Ovary (tissue), 9 donors: Measurements from ENCODE around the gene RPTOR. TPM values are rescaled to one million over a fixed set of nuclear protein-coding genes. Genes with fewer than 3 reads are reported as not detected.

Experiments
- DNase-seq, 5 donors: peaks; one replicate each; pipeline ENCODE4 v3.0.0-alpha.2; 2019 to 2020
- H3K27ac ChIP-seq, 2 donors: fragments of 200-600 bp; one replicate each; pipeline versions ENCODE4 v1.5.1 to v1.8.0; 2019 to 2022
- H3K27me3 ChIP-seq: fragments of 200-600 bp; one replicate; pipeline ENCODE4 v1.8.0; 2022
- H3K36me3 ChIP-seq: fragments of 200-600 bp; sonication (generic); one replicate; pipeline ENCODE4 v1.5.1; 2019
- H3K4me1 ChIP-seq: one replicate; pipeline ENCODE4 v1.8.1; 2013; ENCODE audit warnings: mild to moderate bottlenecking, moderate library complexity; ENCODE audit not compliant: insufficient read depth
- H3K4me3 ChIP-seq: fragments of 200-600 bp; sonication (generic); one replicate; pipeline ENCODE4 v1.5.1; 2017
- H3K9me3 ChIP-seq, 2 donors: fragments of 200-600 bp in 1 of 2; sonication (generic) in 1 of 2; one replicate each; pipeline versions ENCODE4 v1.5.1 to v1.8.1; 2013 to 2019; ENCODE audit warnings: mild to moderate bottlenecking in 1 of 2, moderate library complexity in 1 of 2
- EP300 ChIP-seq: sonication (generic); formaldehyde crosslinking; IDR thresholded peaks from one replicate; pipeline ENCODE4 v1.6.1; 2017; ENCODE audit warnings: antibody characterized with exemption
- POLR2A ChIP-seq: fragments of 450-650 bp; IDR thresholded peaks from one replicate; pipeline ENCODE4 v1.6.1; 2017; ENCODE audit warnings: antibody characterized with exemption, mild to moderate bottlenecking, moderate library complexity
- WGBS, 3 donors: extraction: QIAGEN DNeasy Blood & Tissue Kit in 1 of 3; methylation state at CpG; one replicate each; pipeline versions ENCODE4 v1.1.5 to v1.1.7; 2013 to 2017; 5-methylcytosine and 5-hydroxymethylcytosine counted together
- intact Hi-C, 4 donors: fragments of 100-400 bp; cut with DNase I; formaldehyde crosslinking; loops; one replicate each; pipeline versions ENCODE4 v1.11.0 to v1.15.1; 2022 to 2023
- polyA plus RNA-seq, 2 donors: library from polyadenylated mRNA; stranded (reverse); fragments of 200-250 nt in 1 of 2; fragments of 350-450 nt in 1 of 2; fragmentation: Illumina TruSeq in 1 of 2; extraction: RNeasy Lipid Tissue Mini Kit (QIAGEN cat#74804) in 1 of 2; gene quantifications; one replicate each; pipeline ENCODE4 v1.2.3, GENCODE V29; 2013 to 2014
- total RNA-seq, 7 donors: library from RNA; depleted of rRNA in 2 of 7; stranded (reverse); fragments of >200 nt in 2 of 7; fragmentation: NEBNext Ultra II Directional in 3 of 7; extraction: Animal tissue kit (Norgen Biotek cat#: 25700) in 3 of 7; gene quantifications; one replicate each; pipeline versions ENCODE4 v1.1.0 to v1.2.4, GENCODE V29; 2016 to 2023
- TF ChIP-seq, protein P1 (sequence below), 3 donors: fragments of 450-650 bp in 2 of 3; fragments of 200-600 bp in 1 of 3; IDR thresholded peaks; one replicate each; pipeline versions ENCODE4 v1.5.1 to v1.8.0; 2016 to 2022; ENCODE audit warnings: antibody characterized with exemption in 3 of 3, mild to moderate bottlenecking in 1 of 3
- donor health status: DM: no; HTN: no; CAD: no; lungs with moderate emphysema.
- donor health status: DM: no; HTN: no; CAD: no.
- donor health status: Bipolar disorder and iron deficiency.
- donor health status: DM: yes; HTN: yes; CAD: no.
- donor health status: DM: no; HTN: no; CAD: no.
- donor health status: DM: yes; HTN: yes; CAD: no.

Gene RPTOR
- total and polyA plus RNA-seq, 9 donors: 11.1 to 41.9 (median 27.9) TPM

DNA sequence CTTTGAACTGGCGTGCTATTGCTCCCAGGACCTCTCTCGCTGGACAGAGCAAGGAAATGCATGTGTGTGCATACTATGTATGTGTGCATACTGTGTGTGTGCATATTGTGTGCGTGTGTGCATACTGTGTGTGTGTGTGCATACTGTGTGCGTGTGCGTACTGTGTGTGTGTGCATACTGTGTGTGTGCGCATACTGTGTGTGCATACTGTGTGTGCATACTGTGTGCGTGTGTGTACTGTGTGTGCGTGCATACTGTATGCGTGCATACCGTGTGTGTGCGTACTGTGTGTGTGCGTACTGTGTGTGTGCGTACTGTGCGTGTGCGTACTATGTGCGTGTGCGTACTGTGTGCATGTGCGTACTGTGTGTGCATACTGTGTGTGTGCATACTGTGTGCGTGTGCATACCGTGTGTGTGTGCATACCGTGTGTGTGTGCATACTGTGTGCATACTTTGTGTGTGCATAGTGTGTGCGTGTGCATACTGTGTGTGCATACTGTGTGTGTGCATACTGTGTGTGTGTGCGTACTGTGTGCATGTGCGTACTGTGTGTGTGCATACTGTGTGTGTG, 89.4 kb downstream of the RPTOR start:
- Histone ChIP-seq H3K27me3 (no peaks in the 10 kb centered on the region), H3K9me3 (no peaks in the 10 kb centered on the region), H3K4me1 (no peaks in the 10 kb centered on the region), H3K36me3 (no peaks in the 10 kb centered on the region), H3K27ac (no peak overlapping the region), H3K4me3 (no peak overlapping the region)
- TF ChIP-seq, protein P1, sequence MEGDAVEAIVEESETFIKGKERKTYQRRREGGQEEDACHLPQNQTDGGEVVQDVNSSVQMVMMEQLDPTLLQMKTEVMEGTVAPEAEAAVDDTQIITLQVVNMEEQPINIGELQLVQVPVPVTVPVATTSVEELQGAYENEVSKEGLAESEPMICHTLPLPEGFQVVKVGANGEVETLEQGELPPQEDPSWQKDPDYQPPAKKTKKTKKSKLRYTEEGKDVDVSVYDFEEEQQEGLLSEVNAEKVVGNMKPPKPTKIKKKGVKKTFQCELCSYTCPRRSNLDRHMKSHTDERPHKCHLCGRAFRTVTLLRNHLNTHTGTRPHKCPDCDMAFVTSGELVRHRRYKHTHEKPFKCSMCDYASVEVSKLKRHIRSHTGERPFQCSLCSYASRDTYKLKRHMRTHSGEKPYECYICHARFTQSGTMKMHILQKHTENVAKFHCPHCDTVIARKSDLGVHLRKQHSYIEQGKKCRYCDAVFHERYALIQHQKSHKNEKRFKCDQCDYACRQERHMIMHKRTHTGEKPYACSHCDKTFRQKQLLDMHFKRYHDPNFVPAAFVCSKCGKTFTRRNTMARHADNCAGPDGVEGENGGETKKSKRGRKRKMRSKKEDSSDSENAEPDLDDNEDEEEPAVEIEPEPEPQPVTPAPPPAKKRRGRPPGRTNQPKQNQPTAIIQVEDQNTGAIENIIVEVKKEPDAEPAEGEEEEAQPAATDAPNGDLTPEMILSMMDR (IDR thresholded peaks at IDR 0.05): no peak
- TF ChIP-seq POLR2A (no peak), EP300 (no peak)
- WGBS, 3 donors: 85 to 88% (median 88%) methylated on average over 24 of the region's 24 CpGs
- intact Hi-C loops: no loop called here
- no peak for DNase-seq

DNA sequence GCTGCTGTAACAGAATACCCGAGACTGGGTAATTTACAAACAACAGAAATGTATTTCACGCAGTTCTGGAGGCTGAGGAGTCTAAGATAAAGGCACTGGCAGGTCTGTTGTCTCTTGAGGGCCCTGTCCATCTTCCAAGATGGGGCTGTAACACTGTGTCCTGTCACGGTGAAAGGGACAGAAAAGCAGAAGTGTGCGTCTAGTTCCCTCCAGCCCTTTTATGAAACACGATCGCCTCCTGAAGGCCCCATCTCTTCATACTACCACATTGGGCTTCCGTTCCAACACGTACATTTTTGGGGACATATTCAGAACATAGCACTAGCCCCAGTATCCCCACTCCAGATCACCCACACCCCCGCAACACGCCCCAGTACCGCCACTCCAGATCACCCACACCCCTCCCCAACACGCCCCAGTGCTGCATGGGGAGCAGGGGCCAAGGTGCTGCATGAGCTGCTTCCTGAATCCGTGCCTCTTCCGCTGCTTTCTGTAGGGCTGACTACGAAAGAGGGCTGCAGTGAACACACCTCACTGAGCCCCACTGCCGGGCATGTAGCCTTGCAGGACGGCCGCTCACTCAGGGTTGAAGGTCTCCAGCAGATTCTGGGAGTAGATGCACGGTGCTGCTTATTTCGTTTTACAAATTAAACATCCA, 91.9 kb downstream of the RPTOR start:
- no peak for DNase-seq
- Histone ChIP-seq H3K27ac (no peak overlapping the region), H3K9me3 (no peaks in the 10 kb centered on the region), H3K4me1 (no peaks in the 10 kb centered on the region), H3K36me3 (no peaks in the 10 kb centered on the region), H3K27me3 (no peaks in the 10 kb centered on the region), H3K4me3 (no peak overlapping the region)
- 91 to 93% (median 93%) methylated on average over 20 of the region's 20 CpGs for WGBS, 3 donors
- intact Hi-C loops: no loop called here
- TF ChIP-seq EP300 (no peak), POLR2A (no peak)
- TF ChIP-seq, protein P1 (IDR thresholded peaks at IDR 0.05): no peak

DNA sequence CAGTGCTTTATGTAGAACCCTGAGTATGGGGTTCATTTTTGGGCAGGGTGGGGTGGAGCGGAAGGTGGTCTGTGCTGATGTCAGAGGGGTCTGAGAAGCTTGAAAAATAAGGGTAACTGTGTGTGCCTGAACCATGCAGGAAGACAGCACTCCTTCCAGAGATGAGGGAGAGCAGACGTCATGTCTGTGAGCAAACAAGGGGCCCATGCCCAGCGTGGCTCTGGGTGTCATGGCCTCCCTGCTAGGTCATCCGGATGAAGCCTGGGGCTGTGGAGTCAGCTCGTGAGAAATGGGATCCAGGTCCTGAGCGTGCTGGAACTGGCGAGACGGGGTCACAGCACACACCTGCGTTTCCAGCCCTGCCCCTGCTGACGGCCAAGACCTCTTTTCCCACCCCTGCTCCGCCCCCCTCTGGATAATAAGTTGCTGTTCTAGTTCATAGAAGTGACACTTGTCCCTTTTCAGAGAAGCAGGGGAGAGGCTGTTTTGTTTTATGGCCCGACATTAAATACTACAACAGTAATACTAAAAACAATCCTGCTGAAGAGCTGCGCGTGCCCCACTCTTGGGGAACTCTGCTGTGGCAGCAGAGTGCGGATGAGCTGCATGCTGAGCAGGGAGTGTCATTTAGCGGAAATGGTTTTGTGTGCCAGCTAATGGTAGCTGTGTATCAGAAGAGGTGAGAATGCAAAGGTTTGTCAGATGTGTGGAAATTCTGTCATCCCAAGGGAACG, 92.6 kb downstream of the RPTOR start:
- Histone ChIP-seq H3K36me3 (no peaks in the 10 kb centered on the region), H3K27me3 (no peaks in the 10 kb centered on the region), H3K4me3 (no peak overlapping the region), H3K4me1 (no peaks in the 10 kb centered on the region), H3K27ac (no peak overlapping the region), H3K9me3 (no peaks in the 10 kb centered on the region)
- intact Hi-C loops: no loop called here
- WGBS, 3 donors: 85 to 90% (median 85%) methylated on average over 17 of the region's 17 CpGs
- no peak for DNase-seq
- TF ChIP-seq POLR2A: no peak
- TF ChIP-seq, protein P1 (IDR thresholded peaks at IDR 0.05): no peak
- TF ChIP-seq EP300: no peak

DNA sequence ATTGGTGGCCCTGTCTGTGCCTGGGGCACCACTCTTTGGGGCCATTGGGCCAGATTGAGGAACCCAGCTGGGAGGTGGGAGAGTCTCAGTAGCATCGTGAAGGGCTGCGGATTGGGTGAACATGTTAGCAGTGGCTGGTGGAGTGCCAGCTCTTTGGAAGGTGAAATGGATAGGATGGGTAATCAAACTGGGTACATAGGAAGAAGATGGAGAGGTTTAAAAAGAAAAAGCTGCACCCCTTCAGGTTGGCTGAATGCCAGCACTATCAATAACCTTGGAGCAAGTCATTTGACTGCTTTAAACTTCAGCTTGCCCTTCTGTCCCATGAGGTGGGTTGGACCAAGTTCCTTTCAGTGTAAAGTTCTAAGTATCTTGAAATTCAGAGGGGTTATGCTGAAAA, 95.0 kb downstream of the RPTOR start:
- intact Hi-C loops: no loop called here
- WGBS, 3 donors: 87 to 95% (median 87%) methylated on average over 2 of the region's 2 CpGs
- Histone ChIP-seq H3K27ac (no peak overlapping the region), H3K9me3 (no peaks in the 10 kb centered on the region), H3K4me1 (no peaks in the 10 kb centered on the region), H3K4me3 (no peak overlapping the region), H3K27me3 (no peaks in the 10 kb centered on the region), H3K36me3 (no peaks in the 10 kb centered on the region)
- TF ChIP-seq, protein P1 (IDR thresholded peaks at IDR 0.05): no peak
- TF ChIP-seq EP300: no peak
- no peak for TF ChIP-seq POLR2A
- DNase-seq: no peak
